Measurements from ENCODE around the gene SYT3. TPM values are rescaled to one million over a fixed set of nuclear protein-coding genes. Genes with fewer than 3 reads are reported as not detected.

The SYT3 gene
- total RNA-seq, 2 donors from 2014 or later, result 0.33 to 0.52 TPM

- no peak overlapping the region for H3K4me3 ChIP-seq
- intact Hi-C loops (cut with DNase I), result no loop called here
- DNase-seq (peak; percentile 71 to 78 (median 74)), ATAC-seq (peak; percentile 79)
- no peaks in the 10 kb centered on the region for H3K36me3 ChIP-seq (replicated peaks in 1 of 2; ENCODE audit: insufficient read depth in 1 of 2, low read depth in 2 of 2)
- no peaks in the 10 kb centered on the region for H3K9me3 ChIP-seq
- H3K27ac ChIP-seq, result no peak overlapping the region
- 8 to 16% methylated on average over 23 of the region's 23 CpGs for WGBS, 2 donors
- peaks cover 0 to 6% of the 10 kb centered on the region in 2 donors for H3K27me3 ChIP-seq
- no peak for TF ChIP-seq CTCF (IDR thresholded peaks at IDR 0.05)
- TF ChIP-seq POLR2A (IDR thresholded peaks at IDR 0.05), result no peak
- no peaks in the 10 kb centered on the region for H3K4me1 ChIP-seq
Observed at GRCh38 chr19:50679177-50680125, 39.8 kb upstream of the SYT3 start.

DNA sequence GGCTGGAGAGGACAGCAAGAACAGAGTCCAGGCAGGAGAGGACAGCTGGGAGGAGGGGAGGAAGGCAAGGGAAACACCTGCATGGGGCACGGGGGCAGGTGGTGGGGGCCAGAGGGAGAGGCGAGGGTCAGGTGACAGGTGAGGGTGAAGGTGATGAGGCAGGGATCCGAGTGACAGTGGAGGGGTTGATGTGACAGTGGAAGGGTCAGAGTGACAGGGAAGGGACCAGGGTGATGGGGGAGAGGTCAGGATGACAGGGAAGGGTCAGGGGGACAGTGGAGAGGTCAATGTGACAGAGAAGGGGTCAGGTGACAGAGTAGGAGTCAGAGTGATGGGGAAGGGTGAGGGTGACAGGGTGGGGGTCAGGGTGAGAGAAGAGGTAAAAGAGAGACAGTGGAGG lies 38.6 kb upstream of the SYT3 start:
- intact Hi-C loops (cut with DNase I), result no loop called here
- TF ChIP-seq CTCF (IDR thresholded peaks at IDR 0.05), result no peak
- TF ChIP-seq POLR2A (IDR thresholded peaks at IDR 0.05), result no peak
- ATAC-seq (no peak), DNase-seq (no peak)
- 28 to 54% methylated on average over 3 of the region's 3 CpGs for WGBS, 2 donors
- Histone ChIP-seq H3K27ac (no peak overlapping the region), H3K27me3 (peaks cover 0 to 6% of the 10 kb centered on the region in 2 donors), H3K36me3 (replicated peaks in 1 of 2; ENCODE audit: insufficient read depth in 1 of 2, low read depth in 2 of 2) (no peaks in the 10 kb centered on the region), H3K9me3 (no peaks in the 10 kb centered on the region), H3K4me3 (no peak overlapping the region), H3K4me1 (no peaks in the 10 kb centered on the region)

GRCh38 chr19:50677636-50678035 lies 38.0 kb upstream of the SYT3 start:
- H3K27me3 ChIP-seq, result peaks cover 0 to 6% of the 10 kb centered on the region in 2 donors
- 42 to 51% methylated on average over 5 of the region's 5 CpGs for WGBS, 2 donors

GRCh38 chr19:50676625-50677197 lies 37.0 kb upstream of the SYT3 start:
- DNase-seq, result no peak
- no peaks in the 10 kb centered on the region for H3K36me3 ChIP-seq (replicated peaks in 1 of 2; ENCODE audit: insufficient read depth in 1 of 2, low read depth in 2 of 2)
- no peak for ATAC-seq
- H3K4me1 ChIP-seq, result no peaks in the 10 kb centered on the region
- TF ChIP-seq CTCF (IDR thresholded peaks at IDR 0.05) (no peak), POLR2A (IDR thresholded peaks at IDR 0.05) (no peak)
- no peak overlapping the region for H3K27ac ChIP-seq
- intact Hi-C loops (cut with DNase I), result no loop called here
- no peaks in the 10 kb centered on the region for H3K9me3 ChIP-seq
- peaks cover 0 to 6% of the 10 kb centered on the region in 2 donors for H3K27me3 ChIP-seq
- WGBS, 2 donors, result 64 to 71% methylated on average over 1 of the region's 1 CpG
- no peak overlapping the region for H3K4me3 ChIP-seq

More at GRCh38 chr19:50677636-50678035, 38.0 kb upstream of the SYT3 start:
- Histone ChIP-seq H3K27ac (no peak overlapping the region), H3K36me3 (replicated peaks in 1 of 2; ENCODE audit: insufficient read depth in 1 of 2, low read depth in 2 of 2) (no peaks in the 10 kb centered on the region), H3K4me3 (no peak overlapping the region), H3K4me1 (no peaks in the 10 kb centered on the region), H3K9me3 (no peaks in the 10 kb centered on the region)
- TF ChIP-seq CTCF (IDR thresholded peaks at IDR 0.05) (no peak), POLR2A (IDR thresholded peaks at IDR 0.05) (no peak)
- DNase-seq (no peak), ATAC-seq (no peak)
- intact Hi-C loops (cut with DNase I), result no loop called here
